Retinal pigment epithelial cell (primary cell): ENCODE data around the gene LRTM2.

Experiments used
- DNase-seq: peaks from one replicate; pipeline ENCODE4 v3.0.0-alpha.2; 2010; ENCODE audit warnings: low read depth
- H3K4me3 ChIP-seq: 2 replicates; pipeline ENCODE4 v1.5.1; 2011; ENCODE audit warnings: mild to moderate bottlenecking, low read length, control low read depth, moderate library complexity
- CTCF ChIP-seq: conservative IDR thresholded peaks from 2 replicates; pipeline ENCODE4 v1.5.1; 2011; ENCODE audit warnings: low read depth, low read length, control low read depth, inconsistent platforms

LRTM2 gene

GRCh38 chr12:1870998-1871917, 50.9 kb downstream of the LRTM2 start:
- H3K4me3 ChIP-seq, result no peak overlapping the region
- TF ChIP-seq CTCF, result no peak
- DNase-seq, result no peak

- DNase-seq, result no peak
- H3K4me3 ChIP-seq, result no peak overlapping the region
- no peak for TF ChIP-seq CTCF
Measured at GRCh38 chr12:1872001-1872400, 51.6 kb downstream of the LRTM2 start.

- no peak for TF ChIP-seq CTCF
- no peak for DNase-seq
- H3K4me3 ChIP-seq, result no peak overlapping the region
Measured at GRCh38 chr12:1872448-1872847, 52.1 kb downstream of the LRTM2 start.

GRCh38 chr12:1873531-1874510, 53.5 kb downstream of the LRTM2 start:
- no peak overlapping the region for H3K4me3 ChIP-seq
- no peak for DNase-seq
- TF ChIP-seq CTCF, result no peak

GRCh38 chr12:1875608-1876007, 55.2 kb downstream of the LRTM2 start:
- TF ChIP-seq CTCF, result no peak
- H3K4me3 ChIP-seq, result no peak overlapping the region
- no peak for DNase-seq

GRCh38 chr12:1876086-1876485, 55.7 kb downstream of the LRTM2 start:
- no peak overlapping the region for H3K4me3 ChIP-seq
- TF ChIP-seq CTCF, result no peak
- no peak for DNase-seq
